ENCODE results near the gene GAS7.

Gene GAS7

GRCh38 chr17:9982159-9982558, 216.2 kb downstream of the GAS7 start:
- no peak for DNase-seq (ENCODE audit: low read depth in 3 of 3)

- DNase-seq (ENCODE audit: low read depth in 3 of 3) = no peak
Measured at GRCh38 chr17:9981344-9981915, 217.0 kb downstream of the GAS7 start.

GRCh38 chr17:9979463-9979995, 218.9 kb downstream of the GAS7 start:
- no peak for DNase-seq (ENCODE audit: low read depth in 3 of 3)

GRCh38 chr17:9977180-9977575, 221.2 kb downstream of the GAS7 start:
- no peak for DNase-seq (ENCODE audit: low read depth in 3 of 3)

GRCh38 chr17:9976283-9977179, 221.9 kb downstream of the GAS7 start:
- DNase-seq (ENCODE audit: low read depth in 3 of 3) = no peak

GRCh38 chr17:9974448-9975381, 223.7 kb downstream of the GAS7 start:
- no peak for DNase-seq (ENCODE audit: low read depth in 3 of 3)

- no peak for DNase-seq (ENCODE audit: low read depth in 3 of 3)
Measured at GRCh38 chr17:9973669-9974447, 224.5 kb downstream of the GAS7 start.

- DNase-seq (ENCODE audit: low read depth in 3 of 3) = no peak
Measured at GRCh38 chr17:9971991-9972390, 226.4 kb downstream of the GAS7 start.

GRCh38 chr17:9969301-9969935, 229.0 kb downstream of the GAS7 start:
- no peak for DNase-seq (ENCODE audit: low read depth in 3 of 3)

GRCh38 chr17:9968881-9969280, 229.5 kb downstream of the GAS7 start:
- no peak for DNase-seq (ENCODE audit: low read depth in 3 of 3)

- no peak for DNase-seq (ENCODE audit: low read depth in 3 of 3)
Measured at GRCh38 chr17:9968008-9968407, 230.4 kb downstream of the GAS7 start.

- DNase-seq (ENCODE audit: low read depth in 3 of 3) = peak in 1 of 3 experiments; percentile 26
Measured at GRCh38 chr17:9959377-9959981, 238.9 kb downstream of the GAS7 start.

- DNase-seq (ENCODE audit: low read depth in 3 of 3) = no peak
Measured at GRCh38 chr17:9958586-9959281, 239.7 kb downstream of the GAS7 start.

- no peak for DNase-seq (ENCODE audit: low read depth in 3 of 3)
Measured at GRCh38 chr17:9957244-9957643, 241.2 kb downstream of the GAS7 start.

- no peak for DNase-seq (ENCODE audit: low read depth in 3 of 3)
Measured at GRCh38 chr17:9956474-9957131, 241.8 kb downstream of the GAS7 start.

- DNase-seq (ENCODE audit: low read depth in 3 of 3) = no peak
Measured at GRCh38 chr17:9953492-9953891, 244.9 kb downstream of the GAS7 start.

- DNase-seq (ENCODE audit: low read depth in 3 of 3) = no peak
Measured at GRCh38 chr17:9951803-9952202, 246.6 kb downstream of the GAS7 start.

GRCh38 chr17:9948928-9949327, 249.5 kb downstream of the GAS7 start:
- no peak for DNase-seq (ENCODE audit: low read depth in 3 of 3)

GRCh38 chr17:9944704-9945103, 253.7 kb downstream of the GAS7 start:
- no peak for DNase-seq (ENCODE audit: low read depth in 3 of 3)

Data from stimulated activated CD4-positive, alpha-beta T cell treated with anti-CD3 and anti-CD28 coated beads, TNF-alpha, amount 100 ng/mL, for 24 hours (primary cell).